GM06990 (cell line): ENCODE data around the gene USP44.

Source experiments
- DNase-seq: peaks from one replicate; pipeline ENCODE4 v3.0.0-alpha.2; 2011; ENCODE audit not compliant: insufficient read length; ENCODE audit errors: extremely low read depth
- H3K27me3 ChIP-seq: replicated peaks from 2 replicates; pipeline ENCODE4 v1.6.0; 2011; ENCODE audit warnings: low read length; ENCODE audit not compliant: control insufficient read depth, insufficient read depth
- H3K36me3 ChIP-seq: 2 replicates; pipeline ENCODE4 v1.5.1; 2011; ENCODE audit warnings: low read length; ENCODE audit not compliant: control insufficient read depth, insufficient read depth
- H3K4me3 ChIP-seq: replicated peaks from 2 replicates; pipeline ENCODE4 v1.5.1; 2011; ENCODE audit warnings: low read depth, mild to moderate bottlenecking, control low read depth, low read length
- TF ChIP-seq, protein P1 (sequence below): IDR thresholded peaks from 2 replicates; pipeline ENCODE4 v1.5.1; 2011; ENCODE audit warnings: low read length, control low read depth, mild to moderate bottlenecking, inconsistent platforms; ENCODE audit not compliant: insufficient read depth, poor library complexity, severe bottlenecking

The USP44 gene

GRCh38 chr12:95546491-95546813 lies 4.8 kb downstream of the USP44 start:
- no peaks in the 10 kb centered on the region for H3K27me3 ChIP-seq
- TF ChIP-seq, protein P1, sequence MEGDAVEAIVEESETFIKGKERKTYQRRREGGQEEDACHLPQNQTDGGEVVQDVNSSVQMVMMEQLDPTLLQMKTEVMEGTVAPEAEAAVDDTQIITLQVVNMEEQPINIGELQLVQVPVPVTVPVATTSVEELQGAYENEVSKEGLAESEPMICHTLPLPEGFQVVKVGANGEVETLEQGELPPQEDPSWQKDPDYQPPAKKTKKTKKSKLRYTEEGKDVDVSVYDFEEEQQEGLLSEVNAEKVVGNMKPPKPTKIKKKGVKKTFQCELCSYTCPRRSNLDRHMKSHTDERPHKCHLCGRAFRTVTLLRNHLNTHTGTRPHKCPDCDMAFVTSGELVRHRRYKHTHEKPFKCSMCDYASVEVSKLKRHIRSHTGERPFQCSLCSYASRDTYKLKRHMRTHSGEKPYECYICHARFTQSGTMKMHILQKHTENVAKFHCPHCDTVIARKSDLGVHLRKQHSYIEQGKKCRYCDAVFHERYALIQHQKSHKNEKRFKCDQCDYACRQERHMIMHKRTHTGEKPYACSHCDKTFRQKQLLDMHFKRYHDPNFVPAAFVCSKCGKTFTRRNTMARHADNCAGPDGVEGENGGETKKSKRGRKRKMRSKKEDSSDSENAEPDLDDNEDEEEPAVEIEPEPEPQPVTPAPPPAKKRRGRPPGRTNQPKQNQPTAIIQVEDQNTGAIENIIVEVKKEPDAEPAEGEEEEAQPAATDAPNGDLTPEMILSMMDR = no peak
- no peak for DNase-seq
- H3K4me3 ChIP-seq = no peak overlapping the region
- H3K36me3 ChIP-seq = no peaks in the 10 kb centered on the region

DNA sequence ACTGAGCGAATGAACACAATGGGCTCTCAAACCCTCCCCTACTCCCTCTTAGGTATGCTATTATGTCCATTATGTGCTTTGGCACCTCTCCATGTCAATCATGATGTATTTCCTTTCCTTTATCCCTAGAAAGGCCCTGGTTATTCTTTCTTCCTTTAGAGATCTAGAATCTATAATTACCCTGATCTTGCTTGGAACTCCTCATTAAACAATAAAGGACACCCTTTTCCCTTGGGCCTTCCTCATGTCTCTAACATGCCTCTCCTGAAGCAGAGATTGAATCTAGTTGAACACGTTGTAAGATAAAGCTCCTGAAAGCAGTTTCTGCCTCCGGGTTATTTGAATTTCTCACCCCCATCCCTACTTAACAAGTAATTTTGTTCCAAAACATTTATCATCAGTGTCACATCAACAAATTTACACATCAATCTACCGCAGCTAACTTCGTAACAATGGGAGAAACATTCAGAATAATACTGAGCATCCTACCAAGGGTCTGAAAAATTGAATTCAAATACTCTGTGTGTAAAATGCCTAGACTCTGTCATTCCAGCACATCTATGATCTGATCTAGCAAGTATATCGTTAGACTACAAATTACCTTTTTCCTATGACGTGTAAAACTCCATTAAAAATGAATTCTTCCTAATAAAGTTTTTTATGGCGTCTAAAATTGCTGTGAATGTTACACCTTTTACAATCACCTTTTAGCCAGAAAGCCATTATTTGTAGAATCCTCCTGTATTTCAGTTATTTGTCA lies 5.4 kb downstream of the USP44 start:
- no peak overlapping the region for H3K4me3 ChIP-seq

GRCh38 chr12:95545303-95545702 lies 6.0 kb downstream of the USP44 start:
- TF ChIP-seq, protein P1 = no peak
- no peak for DNase-seq
- no peaks in the 10 kb centered on the region for H3K27me3 ChIP-seq
- H3K36me3 ChIP-seq = no peaks in the 10 kb centered on the region
- H3K4me3 ChIP-seq = no peak overlapping the region

More for the DNA sequence above, 5.4 kb downstream of the USP44 start:
- Histone ChIP-seq H3K27me3 (no peaks in the 10 kb centered on the region), H3K36me3 (no peaks in the 10 kb centered on the region)
- TF ChIP-seq, protein P1 = no peak
- DNase-seq = no peak

DNA sequence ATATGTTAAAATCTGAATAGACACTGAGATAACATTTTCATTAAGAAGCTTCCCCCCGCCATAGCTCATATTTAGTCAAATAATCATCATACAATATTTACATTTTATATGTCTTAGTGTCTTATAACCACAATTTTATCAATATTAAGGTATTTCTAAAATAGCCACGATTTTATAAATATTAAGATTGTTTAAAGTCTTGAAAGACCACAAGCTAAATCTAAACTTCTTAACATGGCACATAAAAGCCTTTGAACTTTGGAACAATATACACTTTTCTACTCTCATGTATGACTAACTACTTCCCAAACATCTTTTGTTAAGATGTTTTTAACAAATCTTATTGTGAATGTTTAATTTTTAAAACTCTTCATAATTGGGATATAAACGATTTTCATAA lies 6.5 kb downstream of the USP44 start:
- TF ChIP-seq, protein P1 = no peak
- H3K36me3 ChIP-seq = no peaks in the 10 kb centered on the region
- no peak for DNase-seq
- no peaks in the 10 kb centered on the region for H3K27me3 ChIP-seq
- no peak overlapping the region for H3K4me3 ChIP-seq

DNA sequence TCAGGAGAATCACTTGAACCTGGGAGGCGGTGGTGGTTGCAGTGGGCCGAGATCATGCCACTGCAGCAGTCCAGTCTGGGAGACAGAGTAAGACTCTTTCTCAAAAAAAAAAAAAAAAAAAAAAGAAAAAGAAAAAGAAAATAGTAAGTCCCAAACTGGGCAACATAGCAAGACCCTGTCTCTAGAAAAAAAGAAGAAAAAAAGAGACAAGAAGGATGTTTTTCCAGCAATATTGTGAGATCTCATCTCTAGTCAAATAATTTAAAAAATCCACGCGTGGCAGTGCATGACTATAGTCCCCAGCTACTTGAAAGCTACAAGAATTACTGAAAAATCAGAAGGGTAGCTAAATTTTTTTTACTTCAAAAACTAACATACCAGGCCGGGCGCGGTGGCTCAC lies 8.0 kb downstream of the USP44 start:
- DNase-seq = no peak
- H3K27me3 ChIP-seq = no peaks in the 10 kb centered on the region
- no peaks in the 10 kb centered on the region for H3K36me3 ChIP-seq
- TF ChIP-seq, protein P1 = no peak
- H3K4me3 ChIP-seq = no peak overlapping the region

GRCh38 chr12:95541436-95541835 lies 9.8 kb downstream of the USP44 start:
- Histone ChIP-seq H3K4me3 (no peak overlapping the region), H3K27me3 (no peaks in the 10 kb centered on the region), H3K36me3 (no peaks in the 10 kb centered on the region)
- TF ChIP-seq, protein P1 = no peak
- DNase-seq = no peak
